ENCODE data around the gene BCL10.
A peak's percentile ranks its signal among the peaks of the same experiment; 100 is the strongest.

Gene BCL10

GRCh38 chr1:85276215-85276977, at the start of gene BCL10:
BCL10 (minus strand) TSS chr1:85276632; CDS start chr1:85276352, 280 bp downstream.
- peak; percentile 89 to 92 for DNase-seq (ENCODE audit: low read depth in 2 of 2)

GRCh38 chr1:85325920-85326319, 49.5 kb upstream of the BCL10 start:
- DNase-seq (ENCODE audit: low read depth in 2 of 2) = no peak

- no peak for DNase-seq (ENCODE audit: low read depth in 2 of 2)
Observed at GRCh38 chr1:85323770-85324169, 47.3 kb upstream of the BCL10 start.

- DNase-seq (ENCODE audit: low read depth in 2 of 2) = no peak
Observed at GRCh38 chr1:85322655-85323054, 46.2 kb upstream of the BCL10 start.

- DNase-seq (ENCODE audit: low read depth in 2 of 2) = no peak
Observed at GRCh38 chr1:85321237-85321964, 45.0 kb upstream of the BCL10 start.

GRCh38 chr1:85320371-85321131, 44.1 kb upstream of the BCL10 start:
- DNase-seq (ENCODE audit: low read depth in 2 of 2) = no peak

GRCh38 chr1:85319931-85320330, 43.5 kb upstream of the BCL10 start:
- no peak for DNase-seq (ENCODE audit: low read depth in 2 of 2)

- DNase-seq (ENCODE audit: low read depth in 2 of 2) = no peak
Observed at GRCh38 chr1:85319491-85319890, 43.1 kb upstream of the BCL10 start.

GRCh38 chr1:85318217-85318616, 41.8 kb upstream of the BCL10 start:
- no peak for DNase-seq (ENCODE audit: low read depth in 2 of 2)

- no peak for DNase-seq (ENCODE audit: low read depth in 2 of 2)
Observed at GRCh38 chr1:85317560-85317959, 41.1 kb upstream of the BCL10 start.

- DNase-seq (ENCODE audit: low read depth in 2 of 2) = no peak
Observed at GRCh38 chr1:85316321-85316720, 39.9 kb upstream of the BCL10 start.

GRCh38 chr1:85315789-85316188, 39.4 kb upstream of the BCL10 start:
- no peak for DNase-seq (ENCODE audit: low read depth in 2 of 2)

- no peak for DNase-seq (ENCODE audit: low read depth in 2 of 2)
Observed at GRCh38 chr1:85314726-85315125, 38.3 kb upstream of the BCL10 start.

GRCh38 chr1:85313888-85314696, 37.7 kb upstream of the BCL10 start:
- DNase-seq (ENCODE audit: low read depth in 2 of 2) = no peak

GRCh38 chr1:85311818-85312217, 35.4 kb upstream of the BCL10 start:
- no peak for DNase-seq (ENCODE audit: low read depth in 2 of 2)

- DNase-seq (ENCODE audit: low read depth in 2 of 2) = no peak
Observed at GRCh38 chr1:85308833-85309350, 32.5 kb upstream of the BCL10 start.

GRCh38 chr1:85307987-85308832, 31.8 kb upstream of the BCL10 start:
- DNase-seq (ENCODE audit: low read depth in 2 of 2) = peak in 1 of 2 donors; percentile 46

GRCh38 chr1:85306236-85306635, 29.8 kb upstream of the BCL10 start:
- no peak for DNase-seq (ENCODE audit: low read depth in 2 of 2)

- DNase-seq (ENCODE audit: low read depth in 2 of 2) = no peak
Observed at GRCh38 chr1:85303440-85304162, 27.2 kb upstream of the BCL10 start.

- no peak for DNase-seq (ENCODE audit: low read depth in 2 of 2)
Observed at GRCh38 chr1:85300140-85300539, 23.7 kb upstream of the BCL10 start.

All from stimulated activated CD4-positive, alpha-beta T cell treated with anti-CD3 and anti-CD28 coated beads, Interleukin-1b, Interleukin-23, amount 100 ng/mL, for 1 hour (primary cell).